GM18870 (cell line): ENCODE data around the gene WDR18.

Source experiments
- ATAC-seq: cut with Tn5 transposase; IDR thresholded peaks from one replicate; pipeline ENCODE4 v1.9.1; 2021; ENCODE audit warnings: moderate library complexity; ENCODE audit not compliant: unreplicated experiment

Gene WDR18

DNA sequence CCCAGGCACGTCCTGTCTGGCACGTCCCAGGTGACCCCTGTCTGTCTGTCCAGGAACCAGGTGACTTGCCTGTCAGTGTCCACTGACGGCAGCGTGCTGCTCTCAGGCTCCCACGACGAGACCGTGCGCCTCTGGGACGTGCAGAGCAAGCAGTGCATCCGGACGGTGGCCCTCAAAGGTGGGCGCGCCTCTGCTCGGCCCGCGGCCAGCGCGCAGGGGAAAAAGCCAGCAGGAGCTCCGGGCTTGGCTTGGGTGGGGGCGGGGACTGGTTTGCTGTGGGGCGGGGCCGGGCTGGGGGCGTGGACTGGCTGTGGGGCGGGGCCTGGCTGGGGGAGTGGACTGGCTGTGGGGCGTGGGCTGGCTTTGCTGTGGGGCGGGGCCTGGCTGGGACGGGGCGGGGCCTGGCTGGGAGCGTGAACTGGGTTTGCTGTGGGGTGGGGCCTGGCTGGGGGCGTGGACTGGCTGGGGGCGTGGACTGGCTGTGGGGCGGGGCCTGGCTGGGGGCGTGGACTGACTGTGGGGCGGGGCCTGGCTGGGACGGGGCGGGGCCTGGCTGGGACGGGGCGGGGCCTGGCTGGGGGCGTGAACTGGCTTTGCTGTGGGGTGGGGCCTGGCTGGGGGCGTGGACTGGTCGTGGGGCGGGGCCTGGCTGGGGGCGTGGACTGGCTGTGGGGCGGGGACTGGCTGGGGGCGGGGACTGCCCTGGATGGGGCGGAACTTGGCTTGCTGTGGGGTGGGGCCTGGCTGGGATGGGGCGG, 7.2 kb downstream of the WDR18 start:
- no peak for ATAC-seq

- ATAC-seq = no peak
Measured at GRCh38 chr19:991932-992669, 8.0 kb downstream of the WDR18 start.

- no peak for ATAC-seq
Measured at GRCh38 chr19:992670-993055, 8.5 kb downstream of the WDR18 start.

GRCh38 chr19:993361-993830, 9.3 kb downstream of the WDR18 start:
- ATAC-seq = no peak

GRCh38 chr19:993831-994393, 9.8 kb downstream of the WDR18 start:
- ATAC-seq = no peak

DNA sequence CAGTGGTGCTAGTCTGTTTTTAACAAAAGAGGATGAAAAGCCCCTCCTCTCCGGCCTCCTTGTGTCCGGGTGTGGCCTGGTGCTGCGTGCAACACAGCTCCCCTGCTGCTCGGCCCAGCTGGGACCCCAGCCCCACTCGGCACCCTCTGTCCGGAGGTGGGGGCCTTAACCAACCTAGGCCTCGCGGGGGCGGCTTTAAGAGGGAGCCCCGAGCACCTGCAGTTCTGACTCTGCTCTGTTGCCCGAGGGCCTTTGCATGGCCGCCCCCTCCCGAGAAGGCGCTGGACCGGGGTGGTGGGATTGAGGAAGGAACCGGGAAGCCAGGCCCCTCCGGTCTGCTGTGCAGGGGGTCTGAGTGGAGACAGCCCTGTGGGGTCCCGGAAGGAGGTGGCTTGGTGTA, 10.4 kb downstream of the WDR18 start:
- no peak for ATAC-seq

GRCh38 chr19:995051-995827, 11.1 kb downstream of the WDR18 start:
- no peak for ATAC-seq

- no peak for ATAC-seq
Measured at GRCh38 chr19:996051-996838, 12.1 kb downstream of the WDR18 start.

- ATAC-seq = no peak
Measured at GRCh38 chr19:998064-998463, 13.9 kb downstream of the WDR18 start.

DNA sequence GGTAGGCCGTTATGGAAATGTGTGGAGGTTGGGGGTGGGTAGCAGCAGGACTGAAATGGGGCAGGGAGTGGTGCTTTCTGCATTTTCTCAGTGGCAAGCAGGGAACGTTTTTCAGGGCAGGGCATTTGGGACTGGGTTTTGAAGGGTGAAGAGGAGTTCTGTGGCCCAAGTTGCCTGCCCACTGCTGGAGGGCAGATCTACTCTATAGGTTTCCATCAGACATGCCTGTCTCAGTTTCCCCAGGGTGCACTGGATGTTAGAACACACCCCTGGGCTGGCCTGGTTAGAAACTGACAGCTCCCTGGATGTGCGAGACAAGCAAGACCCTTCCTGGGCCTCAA, 15.2 kb downstream of the WDR18 start:
- ATAC-seq = no peak

DNA sequence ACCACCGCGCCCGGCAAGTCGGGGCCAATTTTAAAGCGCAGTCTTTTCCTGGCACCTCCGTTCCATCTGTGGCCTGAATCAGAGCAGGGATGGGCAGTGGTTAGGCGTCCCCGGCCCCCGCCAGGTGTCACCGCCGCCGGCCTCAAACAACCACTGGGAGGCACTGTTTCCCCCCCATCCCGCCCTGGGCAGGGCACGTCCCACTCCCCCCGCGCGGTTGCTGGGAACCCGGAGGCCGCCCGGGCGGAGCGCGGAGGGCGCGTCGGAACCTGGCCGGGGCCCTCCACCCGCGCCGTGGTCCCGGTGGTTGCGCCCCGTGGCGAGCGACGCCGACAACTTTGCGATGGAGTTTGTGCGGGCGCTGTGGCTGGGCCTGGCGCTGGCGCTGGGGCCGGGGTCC, 15.9 kb downstream of the WDR18 start, which contains the start of gene GRIN3B:
Gene GRIN3B, plus strand, starts transcription at position 325 of the 400 bp plus-strand sequence. Its CDS starts 19 bp downstream, at position 344.
- ATAC-seq = no peak

GRCh38 chr19:1000591-1001537, 16.7 kb downstream of the WDR18 start:
- no peak for ATAC-seq

GRCh38 chr19:1001538-1002166, 17.5 kb downstream of the WDR18 start:
- no peak for ATAC-seq

- ATAC-seq = no peak
Measured at GRCh38 chr19:1002600-1002999, 18.5 kb downstream of the WDR18 start.

DNA sequence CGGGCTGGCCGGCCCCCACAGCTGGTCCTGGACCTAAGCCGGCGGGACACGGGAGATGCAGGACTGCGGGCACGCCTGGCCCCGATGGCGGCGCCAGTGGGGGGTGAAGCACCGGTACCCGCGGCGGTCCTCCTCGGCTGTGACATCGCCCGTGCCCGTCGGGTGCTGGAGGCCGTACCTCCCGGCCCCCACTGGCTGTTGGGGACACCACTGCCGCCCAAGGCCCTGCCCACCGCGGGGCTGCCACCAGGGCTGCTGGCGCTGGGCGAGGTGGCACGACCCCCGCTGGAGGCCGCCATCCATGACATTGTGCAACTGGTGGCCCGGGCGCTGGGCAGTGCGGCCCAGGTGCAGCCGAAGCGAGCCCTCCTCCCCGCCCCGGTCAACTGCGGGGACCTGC, 19.1 kb downstream of the WDR18 start:
- no peak for ATAC-seq

DNA sequence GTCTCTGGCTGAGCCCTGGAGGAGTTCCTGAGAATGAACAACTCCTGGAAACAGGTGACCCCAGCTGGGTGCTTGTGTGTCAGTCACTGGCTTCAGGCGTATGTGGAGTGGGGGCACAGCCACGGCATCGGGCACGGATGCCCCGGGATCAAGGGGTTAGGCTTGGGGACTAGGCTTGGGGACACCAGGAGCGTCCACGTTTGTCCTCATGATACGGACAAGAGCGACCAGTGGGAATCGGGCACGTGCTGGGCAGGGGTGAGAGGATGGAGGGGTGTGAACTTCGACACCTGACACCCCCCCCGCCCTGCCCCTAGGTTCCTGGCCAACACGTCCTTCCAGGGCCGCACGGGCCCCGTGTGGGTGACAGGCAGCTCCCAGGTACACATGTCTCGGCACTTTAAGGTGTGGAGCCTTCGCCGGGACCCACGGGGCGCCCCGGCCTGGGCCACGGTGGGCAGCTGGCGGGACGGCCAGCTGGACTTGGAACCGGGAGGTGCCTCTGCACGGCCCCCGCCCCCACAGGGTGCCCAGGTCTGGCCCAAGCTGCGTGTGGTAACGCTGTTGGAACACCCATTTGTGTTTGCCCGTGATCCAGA, 20.2 kb downstream of the WDR18 start:
- no peak for ATAC-seq

DNA sequence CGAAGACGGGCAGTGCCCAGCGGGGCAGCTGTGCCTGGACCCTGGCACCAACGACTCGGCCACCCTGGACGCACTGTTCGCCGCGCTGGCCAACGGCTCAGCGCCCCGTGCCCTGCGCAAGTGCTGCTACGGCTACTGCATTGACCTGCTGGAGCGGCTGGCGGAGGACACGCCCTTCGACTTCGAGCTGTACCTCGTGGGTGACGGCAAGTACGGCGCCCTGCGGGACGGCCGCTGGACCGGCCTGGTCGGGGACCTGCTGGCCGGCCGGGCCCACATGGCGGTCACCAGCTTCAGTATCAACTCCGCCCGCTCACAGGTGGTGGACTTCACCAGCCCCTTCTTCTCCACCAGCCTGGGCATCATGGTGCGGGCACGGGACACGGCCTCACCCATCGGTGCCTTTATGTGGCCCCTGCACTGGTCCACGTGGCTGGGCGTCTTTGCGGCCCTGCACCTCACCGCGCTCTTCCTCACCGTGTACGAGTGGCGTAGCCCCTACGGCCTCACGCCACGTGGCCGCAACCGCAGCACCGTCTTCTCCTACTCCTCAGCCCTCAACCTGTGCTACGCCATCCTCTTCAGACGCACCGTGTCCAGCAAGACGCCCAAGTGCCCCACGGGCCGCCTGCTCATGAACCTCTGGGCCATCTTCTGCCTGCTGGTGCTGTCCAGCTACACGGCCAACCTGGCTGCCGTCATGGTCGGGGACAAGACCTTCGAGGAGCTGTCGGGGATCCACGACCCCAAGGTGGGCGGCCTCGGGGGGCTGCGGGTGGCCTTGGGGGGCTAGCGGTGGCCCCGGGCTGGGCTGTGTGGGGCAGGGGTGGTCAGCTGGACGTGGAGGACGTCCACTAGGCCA, 20.9 kb downstream of the WDR18 start:
- ATAC-seq = no peak
